K562 (cell line): ENCODE measurements around the gene INO80C. TPM values are rescaled to one million over a fixed set of nuclear protein-coding genes. Genes with fewer than 3 reads are reported as not detected.

Experiments
- ATAC-seq: fragments of 200-7000 bp; cut with Tn5 transposase; 3 replicates; pipeline ENCODE4 v1.9.1; 2020; ENCODE audit warnings: moderate library complexity
- BruUV-seq: library from RNA; stranded (reverse); fragments of 400-500 nt; replicated peaks from 2 replicates; lab custom pipeline; 2021; lab: Mats Ljungman, UMichigan
- CTCF ChIA-PET: fragments of 300-600 bp; formaldehyde crosslinking; extraction: SDS; loops from one replicate; lab custom pipeline; 2021; ENCODE audit warnings: low intra/inter-chr PET ratio; lab: Yijun Ruan, JAX
- POLR2A ChIA-PET: fragments of 300-600, 350-650 bp; sonication (Branson Sonifier 250); formaldehyde crosslinking; extraction: SDS; loops from one replicate; lab custom pipeline; 2021; ENCODE audit warnings: antibody characterized with exemption, inconsistent platforms; lab: Yijun Ruan, JAX
- DNase-seq, 4 experiments: peaks; one replicate each; pipeline versions ENCODE4 v3.0.0 to v3.0.0-alpha.2; 2011 to 2018; ENCODE audit warnings: low spot score in 3 of 4, mixed read lengths in 3 of 4; ENCODE audit errors: extremely low read depth in 1 of 4
- FAIRE-seq: peaks from 2 replicates; lab custom pipeline; 2011; peaks lifted over from hg19 to GRCh38; lab: Jason Lieb, UNC
- H2AFZ ChIP-seq: 2 replicates; pipeline ENCODE4 v1.6.0; 2011; ENCODE audit warnings: low read depth, low read length, control low read depth, inconsistent platforms
- H3K27ac ChIP-seq: fragments of 200-600 bp; 3 replicates; pipeline ENCODE4 v1.8.0; 2011; ENCODE audit warnings: low read depth, mild to moderate bottlenecking, control low read depth, inconsistent platforms, low read length, moderate library complexity, mixed read lengths; ENCODE audit errors: extremely low read depth
- H3K27me3 ChIP-seq, 2 experiments: fragments of 300-600 bp in 1 of 2; 2 replicates in 1 of 2; 3 replicates in 1 of 2; pipeline versions ENCODE4 v1.6.0 to v1.8.0; 2011; ENCODE audit warnings: inconsistent platforms in 2 of 2, low read length in 2 of 2, mild to moderate bottlenecking in 1 of 2, mixed read lengths in 1 of 2, moderate library complexity in 1 of 2; ENCODE audit not compliant: control insufficient read depth in 2 of 2, insufficient read depth in 2 of 2
- H3K36me3 ChIP-seq: fragments of 300-600 bp; 3 replicates; pipeline ENCODE4 v1.8.0; 2011; ENCODE audit warnings: mild to moderate bottlenecking, low read length, inconsistent platforms; ENCODE audit not compliant: control insufficient read depth, insufficient read depth
- H3K4me1 ChIP-seq, 2 experiments: fragments of 200-600 bp in 1 of 2; replicated peaks in 1 of 2; 2 replicates in 1 of 2; 3 replicates in 1 of 2; pipeline versions ENCODE4 v1.5.1 to v1.8.0; 2011; ENCODE audit warnings: inconsistent platforms in 2 of 2, low read length in 2 of 2, mild to moderate bottlenecking in 1 of 2, mixed read lengths in 1 of 2, moderate library complexity in 1 of 2; ENCODE audit not compliant: control insufficient read depth in 2 of 2, insufficient read depth in 2 of 2
- H3K4me2 ChIP-seq: 2 replicates; pipeline ENCODE4 v1.6.1; 2011; ENCODE audit warnings: low read length, control low read depth, inconsistent platforms, mixed read lengths; ENCODE audit not compliant: insufficient read depth
- H3K4me3 ChIP-seq: fragments of 200-600 bp; sonication (generic), shearing (Covaris generic); 2 replicates; pipeline ENCODE4 v1.5.1; 2016; ENCODE audit warnings: control low read depth, inconsistent platforms
- H3K79me2 ChIP-seq: fragments of 200-600 bp; 3 replicates; pipeline ENCODE4 v1.8.0; 2011; ENCODE audit warnings: low read length, inconsistent platforms; ENCODE audit not compliant: control insufficient read depth, insufficient read depth
- H3K9ac ChIP-seq, 2 experiments: 2 replicates each; pipeline versions ENCODE4 v1.6.0 to v1.6.1; 2011; ENCODE audit warnings: low read depth in 2 of 2, low read length in 2 of 2, control low read depth in 1 of 2, inconsistent platforms in 1 of 2, mild to moderate bottlenecking in 1 of 2, mixed read lengths in 1 of 2; ENCODE audit not compliant: insufficient read depth in 1 of 2
- H3K9me1 ChIP-seq: one replicate; pipeline ENCODE4 v1.6.0; 2011; ENCODE audit warnings: inconsistent platforms, mild to moderate bottlenecking, low read length, moderate library complexity; ENCODE audit not compliant: control insufficient read depth, insufficient read depth
- H3K9me3 ChIP-seq: replicated peaks from 2 replicates; pipeline ENCODE4 v1.5.1; 2011; ENCODE audit warnings: low read depth, low read length, inconsistent platforms; ENCODE audit not compliant: control insufficient read depth, insufficient read depth
- H4K20me1 ChIP-seq: replicated peaks from 2 replicates; pipeline ENCODE4 v1.6.1; 2011; ENCODE audit warnings: low read length, inconsistent platforms, mixed read lengths; ENCODE audit not compliant: control insufficient read depth, insufficient read depth
- FOSL1 ChIP-seq: fragments of 200-800 bp; sonication (Bioruptor generic); conservative IDR thresholded peaks from 2 replicates; pipeline ENCODE4 v1.6.1; 2016; ENCODE audit warnings: missing genetic modification characterization, missing compliant biosample characterization
- FOXA3 ChIP-seq, 2 experiments: fragments of 450-650 bp in 1 of 2; sonication (generic) in 1 of 2; formaldehyde crosslinking; IDR thresholded peaks in 1 of 2; conservative IDR thresholded peaks in 1 of 2; 2 replicates each; pipeline versions ENCODE4 v1.4.0 to v1.8.0; 2020 to 2022; ENCODE audit warnings: mild to moderate bottlenecking in 2 of 2, missing genetic modification reagents in 1 of 2
- HDAC2 ChIP-seq: fragments of 450-650 bp; IDR thresholded peaks from 2 replicates; pipeline ENCODE4 v1.6.1; 2016; ENCODE audit warnings: mild to moderate bottlenecking
- KDM1A ChIP-seq, 2 experiments: fragments of 450-650 bp; IDR thresholded peaks; 2 replicates each; pipeline ENCODE4 v1.6.1; 2016; ENCODE audit warnings: mild to moderate bottlenecking in 2 of 2
- SOX6 ChIP-seq: fragments of 450-650 bp; IDR thresholded peaks from 2 replicates; pipeline ENCODE4 v1.6.1; 2014; ENCODE audit warnings: mild to moderate bottlenecking
- ZNF24 ChIP-seq: fragments of 450-650 bp; IDR thresholded peaks from 2 replicates; pipeline ENCODE4 v1.6.1; 2016
- WGBS: fragments of 100-300 bp; shearing (Covaris generic); methylation state at CpG from one replicate; pipeline ENCODE4 v1.1.6; 2016; ENCODE audit warnings: low coverage, mixed read lengths; ENCODE audit not compliant: insufficient coverage; ENCODE audit errors: missing lambda C conversion rate; 5-methylcytosine and 5-hydroxymethylcytosine counted together
- in situ Hi-C: fragments of 300-500 bp; cut with MboI; formaldehyde crosslinking; loops from 4 replicates; pipeline ENCODE4 v1.15.0; 2018; ENCODE audit warnings: inconsistent platforms, mixed read lengths
- intact Hi-C: fragments of 100-400 bp; cut with micrococcal nuclease; formaldehyde crosslinking; loops from 2 replicates; pipeline ENCODE4 v1.14.2; 2022
- polyA plus RNA-seq, 8 experiments: library from polyadenylated mRNA; depleted of rRNA in 4 of 8; stranded (reverse) in 5 of 8; unstranded in 3 of 8; fragments of >200 nt; fragmentation: Nextera tagmentation in 2 of 8; fragmentation: Illumina TruSeq in 1 of 8; extraction: Ambion mirVana in 2 of 8; extraction: Trizol in 1 of 8; gene quantifications; 2 replicates each; pipeline versions ENCODE4 v1.2.1 to v1.2.3, GENCODE V29; 2011 to 2014; ENCODE audit warnings: inconsistent platforms in 1 of 8, missing spikeins in 1 of 8
- total RNA-seq, 7 experiments: library from RNA; depleted of rRNA in 6 of 7; stranded (reverse); fragments of >200 nt in 6 of 7; fragmentation: Illumina TruSeq in 2 of 7; extraction: Trizol in 2 of 7; gene quantifications; 2 replicates each; pipeline versions ENCODE4 v1.2.1 to v1.2.3, GENCODE V29; 2011 to 2021; ENCODE audit warnings: low replicate concordance in 1 of 7
- TF ChIP-seq, protein P1 (sequence below): sonication (generic); formaldehyde crosslinking; IDR thresholded peaks from 2 replicates; pipeline ENCODE4 v1.8.1; 2022; ENCODE audit warnings: missing genetic modification reagents
- TF ChIP-seq, protein P2 (sequence below): fragments of 450-650 bp; IDR thresholded peaks from 2 replicates; pipeline ENCODE4 v1.6.1; 2018; ENCODE audit warnings: mild to moderate bottlenecking, low read depth; ENCODE audit not compliant: partially characterized antibody

The INO80C gene
- total and polyA plus RNA-seq, 9 of the 15 experiments (the other 6 are each of a cell fraction or from before 2014, with no cell fraction given) = 14.3 to 53.3 (median 46.6) TPM

DNA sequence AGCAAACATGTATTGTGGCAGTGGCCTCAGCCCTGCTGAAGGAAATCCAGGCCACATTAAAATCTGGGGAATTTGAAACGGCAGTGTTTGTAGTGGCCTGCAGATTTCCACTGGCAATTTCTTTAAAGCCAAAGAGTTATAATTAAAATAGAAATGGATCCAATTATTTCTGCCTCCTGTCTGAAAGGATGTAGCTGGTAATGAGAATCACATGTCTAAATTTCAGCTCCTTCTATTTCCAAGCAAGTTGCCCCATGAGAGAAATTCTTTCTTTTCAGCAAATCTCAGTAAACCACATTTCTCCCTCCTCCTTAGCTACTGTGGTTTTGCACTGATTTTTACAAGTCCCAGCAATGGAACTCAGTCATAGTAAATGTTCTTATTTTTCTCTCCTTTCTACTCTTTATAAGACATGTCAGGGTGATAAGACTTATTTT lies 65.2 kb downstream of the INO80C start (continued):
- TF ChIP-seq HDAC2 (peak; percentile 52; the same call in 1 of the 2 replicates), SOX6 (0 out of 2 replicates have a peak, but pooled peaks have one; percentile 11), FOXA3 (CRISPR knock-in tag; conservative IDR thresholded peaks at IDR 0.05 in 1 of 2, IDR thresholded peaks at IDR 0.05 in 1 of 2) (no peak), ZNF24 (no peak), KDM1A (IDR thresholded peaks at IDR 0.05) (peak; percentile 91 to 94)
- TF ChIP-seq, protein P1, sequence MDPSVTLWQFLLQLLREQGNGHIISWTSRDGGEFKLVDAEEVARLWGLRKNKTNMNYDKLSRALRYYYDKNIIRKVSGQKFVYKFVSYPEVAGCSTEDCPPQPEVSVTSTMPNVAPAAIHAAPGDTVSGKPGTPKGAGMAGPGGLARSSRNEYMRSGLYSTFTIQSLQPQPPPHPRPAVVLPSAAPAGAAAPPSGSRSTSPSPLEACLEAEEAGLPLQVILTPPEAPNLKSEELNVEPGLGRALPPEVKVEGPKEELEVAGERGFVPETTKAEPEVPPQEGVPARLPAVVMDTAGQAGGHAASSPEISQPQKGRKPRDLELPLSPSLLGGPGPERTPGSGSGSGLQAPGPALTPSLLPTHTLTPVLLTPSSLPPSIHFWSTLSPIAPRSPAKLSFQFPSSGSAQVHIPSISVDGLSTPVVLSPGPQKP = no peak
- TF ChIP-seq, all 486 proteins: peak for 5

DNA sequence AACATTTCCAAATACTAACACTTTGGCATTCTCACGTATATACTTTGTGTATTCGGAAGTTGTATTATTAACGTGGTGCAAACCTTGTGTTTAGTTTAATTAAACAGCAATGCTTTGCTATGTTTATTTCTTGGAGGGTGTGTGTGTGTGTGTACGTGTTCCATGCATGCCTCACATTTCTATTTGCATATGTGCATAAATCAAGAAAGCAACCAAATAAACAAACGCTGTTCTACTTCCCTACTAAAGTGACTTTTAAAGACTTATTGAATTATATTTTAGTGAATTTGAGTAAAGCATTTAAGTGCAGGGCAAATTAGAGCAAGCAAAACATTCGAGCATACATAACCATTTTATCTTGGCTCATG lies 66.4 kb downstream of the INO80C start:
- Histone ChIP-seq H3K27ac (no peak overlapping the region), H3K4me3 (no peak overlapping the region), H3K79me2 (no peaks in the 10 kb centered on the region), H3K9me3 (no peaks in the 10 kb centered on the region), H4K20me1 (no peaks in the 10 kb centered on the region), H3K36me3 (no peaks in the 10 kb centered on the region), H2AFZ (no peak overlapping the region), H3K27me3 (peaks cover 0 to 3% of the 10 kb centered on the region in 2 experiments; a peak in 1 of 5 replicates), H3K4me2 (no peak overlapping the region), H3K9me1 (no peaks in the 10 kb centered on the region), H3K9ac (no peak overlapping the region), H3K4me1 (peaks cover 0 to 3% of the 10 kb centered on the region in 2 experiments; a peak in 2 of 5 replicates)
- no TSS peak for BruUV-seq
- ATAC-seq (no peak), DNase-seq (no peak), FAIRE-seq (no peak)
- intact Hi-C loops = no loop called here
- POLR2A ChIA-PET = interaction anchor here (0.8 kb wide), 1 partner anchor 27 kb away, joined by 4 read pairs; no protein-coding TSS in a partner anchor
- in situ Hi-C loops = no loop called here
- CTCF ChIA-PET = no interaction called here
- WGBS = 4% methylated on average over 6 of the region's 6 CpGs
- TF ChIP-seq FOSL1 (tag) = 0 out of 2 replicates have a peak, but pooled peaks have one; percentile 15
- TF ChIP-seq, protein P2, sequence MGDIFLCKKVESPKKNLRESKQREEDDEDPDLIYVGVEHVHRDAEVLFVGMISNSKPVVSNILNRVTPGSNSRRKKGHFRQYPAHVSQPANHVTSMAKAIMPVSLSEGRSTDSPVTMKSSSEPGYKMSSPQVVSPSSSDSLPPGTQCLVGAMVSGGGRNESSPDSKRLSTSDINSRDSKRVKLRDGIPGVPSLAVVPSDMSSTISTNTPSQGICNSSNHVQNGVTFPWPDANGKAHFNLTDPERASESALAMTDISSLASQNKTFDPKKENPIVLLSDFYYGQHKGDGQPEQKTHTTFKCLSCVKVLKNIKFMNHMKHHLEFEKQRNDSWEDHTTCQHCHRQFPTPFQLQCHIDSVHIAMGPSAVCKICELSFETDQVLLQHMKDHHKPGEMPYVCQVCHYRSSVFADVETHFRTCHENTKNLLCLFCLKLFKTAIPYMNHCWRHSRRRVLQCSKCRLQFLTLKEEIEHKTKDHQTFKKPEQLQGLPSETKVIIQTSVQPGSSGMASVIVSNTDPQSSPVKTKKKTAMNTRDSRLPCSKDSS = no peak
